AG04450 (cell line): ENCODE measurements around the gene RAP1GAP. TPM values are rescaled to one million over a fixed set of nuclear protein-coding genes. Genes with fewer than 3 reads are reported as not detected.
A peak's percentile ranks its signal among the peaks of the same experiment; 100 is the strongest.

Source experiments
- CTCF ChIA-PET: fragments of 300-600, 350-600 bp; formaldehyde crosslinking; extraction: SDS; loops from one replicate; lab custom pipeline; 2022; ENCODE audit warnings: antibody characterized with exemption, inconsistent platforms; lab: Charles Lee
- POLR2A ChIA-PET: fragments of 350-600 bp; formaldehyde crosslinking; extraction: SDS; loops from one replicate; lab custom pipeline; 2021; ENCODE audit warnings: antibody characterized with exemption, inconsistent platforms; lab: Yijun Ruan, JAX
- DNase-seq: peaks from one replicate; pipeline ENCODE4 v3.0.0-alpha.2; 2011; ENCODE audit warnings: low read depth, low spot score
- H3K27ac ChIP-seq: one replicate; pipeline ENCODE4 v1.5.1; 2012; ENCODE audit warnings: low read depth, low read length, control low read depth
- H3K27me3 ChIP-seq: one replicate; pipeline ENCODE4 v1.6.0; 2012; ENCODE audit warnings: low read length; ENCODE audit not compliant: control insufficient read depth, insufficient read depth
- H3K4me3 ChIP-seq: 2 replicates; pipeline ENCODE4 v1.5.1; 2011; ENCODE audit warnings: mild to moderate bottlenecking, low read depth, low read length, control low read depth
- H3K9me3 ChIP-seq: 2 replicates; pipeline ENCODE4 v1.5.1; 2012; ENCODE audit warnings: low read length; ENCODE audit not compliant: control insufficient read depth, insufficient read depth
- polyA minus RNA-seq: library from RNA; depleted of rRNA, polyadenylated mRNA; stranded (reverse); fragments of >200 nt; gene quantifications from 2 replicates; pipeline ENCODE4 v1.2.3, GENCODE V29; 2011; rRNA and poly(A)+ RNA removed
- polyA plus RNA-seq: library from polyadenylated mRNA; depleted of rRNA; stranded (reverse); fragments of >200 nt; gene quantifications from 2 replicates; pipeline ENCODE4 v1.2.3, GENCODE V29; 2011; rRNA removed
- TF ChIP-seq, protein P1 (sequence below): IDR thresholded peaks from 2 replicates; pipeline ENCODE4 v1.5.1; 2011; ENCODE audit warnings: low read depth, low read length, control low read depth, inconsistent platforms

The RAP1GAP gene
- polyA plus RNA-seq = 0.14 and 0.15 TPM in 2 replicates
- 0.56 and 0.69 TPM in 2 replicates for polyA minus RNA-seq

DNA sequence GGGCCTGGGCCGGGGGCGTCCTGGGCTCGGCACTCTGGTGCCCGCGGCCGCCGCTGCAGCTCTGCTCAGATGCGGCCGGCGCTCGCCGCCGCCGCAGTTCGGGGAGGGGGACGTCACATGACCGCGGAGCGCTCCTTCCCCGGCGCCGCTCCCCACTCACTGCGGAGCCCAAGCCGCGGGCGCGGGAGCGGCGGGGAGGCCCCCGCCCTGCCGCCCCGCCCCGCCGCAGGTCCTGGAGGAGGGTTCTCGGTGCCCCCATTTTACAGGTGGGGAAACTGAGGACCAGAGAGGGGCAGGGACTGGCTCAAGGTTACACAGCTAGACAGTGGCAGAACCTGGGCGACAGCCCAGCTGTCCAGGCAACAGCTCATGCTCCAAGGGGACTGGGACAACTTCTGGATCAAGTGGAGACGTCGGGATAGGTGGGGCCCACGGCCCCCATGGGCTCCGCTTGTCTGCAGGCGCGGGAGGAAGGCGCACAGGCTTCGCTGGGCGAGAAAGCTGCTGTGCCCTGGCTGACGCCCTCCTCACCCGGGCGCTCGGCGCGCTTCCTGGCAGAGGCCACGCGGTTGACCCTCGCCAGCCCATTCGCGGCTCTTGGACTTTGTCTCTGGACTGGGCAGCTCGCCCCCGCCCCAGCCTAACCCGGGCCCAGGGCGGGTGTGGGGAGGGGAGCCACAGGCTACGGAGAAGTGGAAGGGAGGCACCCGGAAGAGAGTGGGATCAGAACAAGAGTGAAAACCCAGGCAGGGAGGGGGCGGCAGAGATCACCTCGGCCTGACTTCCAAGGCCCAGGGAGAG, at the start of gene RAP1GAP:
RAP1GAP (minus strand) TSS at position 100 of the 801 bp plus-strand sequence. CDS start 49,325 bp downstream, outside the sequence.
- H3K9me3 ChIP-seq = no peaks in the 10 kb centered on the region
- TF ChIP-seq, protein P1, sequence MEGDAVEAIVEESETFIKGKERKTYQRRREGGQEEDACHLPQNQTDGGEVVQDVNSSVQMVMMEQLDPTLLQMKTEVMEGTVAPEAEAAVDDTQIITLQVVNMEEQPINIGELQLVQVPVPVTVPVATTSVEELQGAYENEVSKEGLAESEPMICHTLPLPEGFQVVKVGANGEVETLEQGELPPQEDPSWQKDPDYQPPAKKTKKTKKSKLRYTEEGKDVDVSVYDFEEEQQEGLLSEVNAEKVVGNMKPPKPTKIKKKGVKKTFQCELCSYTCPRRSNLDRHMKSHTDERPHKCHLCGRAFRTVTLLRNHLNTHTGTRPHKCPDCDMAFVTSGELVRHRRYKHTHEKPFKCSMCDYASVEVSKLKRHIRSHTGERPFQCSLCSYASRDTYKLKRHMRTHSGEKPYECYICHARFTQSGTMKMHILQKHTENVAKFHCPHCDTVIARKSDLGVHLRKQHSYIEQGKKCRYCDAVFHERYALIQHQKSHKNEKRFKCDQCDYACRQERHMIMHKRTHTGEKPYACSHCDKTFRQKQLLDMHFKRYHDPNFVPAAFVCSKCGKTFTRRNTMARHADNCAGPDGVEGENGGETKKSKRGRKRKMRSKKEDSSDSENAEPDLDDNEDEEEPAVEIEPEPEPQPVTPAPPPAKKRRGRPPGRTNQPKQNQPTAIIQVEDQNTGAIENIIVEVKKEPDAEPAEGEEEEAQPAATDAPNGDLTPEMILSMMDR = no peak; the same call in 1 of the 2 replicates
- peaks cover 59% of the 10 kb centered on the region for H3K27me3 ChIP-seq
- peak within 1 kb of the TSS; percentile 36 for H3K4me3 ChIP-seq
- no peak within 1 kb of the TSS for H3K27ac ChIP-seq
- ChIA-PET CTCF (no interaction called here), POLR2A (interaction anchor here (0.6 kb wide), 1 partner anchor 104 kb away, joined by 5 read pairs; no protein-coding TSS in a partner anchor)
- DNase-seq = no peak

DNA sequence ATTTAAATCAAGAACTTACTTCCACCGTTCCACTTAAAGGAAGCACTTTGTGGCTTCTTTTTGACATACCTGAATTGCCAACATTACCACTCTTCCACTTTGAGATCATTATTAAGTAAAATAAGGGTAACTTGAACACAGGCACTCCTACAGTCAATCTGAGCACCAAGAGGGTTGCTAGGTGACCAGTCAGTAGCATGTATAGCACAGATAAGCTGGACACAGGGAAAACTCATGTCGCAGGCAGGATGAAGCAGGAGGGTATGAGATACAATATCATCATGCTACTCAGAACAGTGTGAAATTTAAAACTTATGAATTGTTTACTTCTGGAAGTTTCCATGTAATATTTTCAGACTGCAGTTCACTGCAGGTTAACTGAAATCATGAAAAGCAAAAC, 47.0 kb upstream of the RAP1GAP start:
- Histone ChIP-seq H3K27ac (no peak overlapping the region), H3K4me3 (no peak overlapping the region), H3K9me3 (no peaks in the 10 kb centered on the region), H3K27me3 (no peaks in the 10 kb centered on the region)
- POLR2A ChIA-PET = no interaction called here
- CTCF ChIA-PET = no interaction called here
- TF ChIP-seq, protein P1 = no peak
- no peak for DNase-seq

DNA sequence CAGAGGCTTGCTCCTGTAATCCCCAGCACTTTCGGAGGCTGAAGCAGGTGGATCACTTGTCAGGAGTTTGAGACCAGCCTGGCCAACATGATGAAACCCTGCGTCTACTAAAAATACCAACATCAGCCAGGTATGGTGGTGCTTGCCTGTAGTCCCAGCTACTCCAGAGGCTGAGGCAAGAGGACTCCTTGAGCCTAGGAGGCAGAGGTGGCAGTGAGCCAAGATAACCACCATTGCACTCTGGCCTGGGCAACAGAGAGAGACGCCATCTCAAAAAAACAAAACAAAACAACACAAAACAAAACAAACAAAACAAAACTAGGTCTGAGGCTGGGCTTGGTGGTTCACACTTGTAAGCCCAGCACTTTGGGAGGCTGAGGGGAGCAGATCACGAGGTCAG, 38.7 kb upstream of the RAP1GAP start:
- Histone ChIP-seq H3K9me3 (no peaks in the 10 kb centered on the region), H3K27ac (no peak overlapping the region), H3K4me3 (no peak overlapping the region), H3K27me3 (no peaks in the 10 kb centered on the region)
- ChIA-PET CTCF (interaction anchor here (1.0 kb wide), 1 partner anchor 212 kb away, joined by 3 read pairs; no protein-coding TSS in a partner anchor), POLR2A (no interaction called here)
- no peak for DNase-seq
- TF ChIP-seq, protein P1 = no peak

DNA sequence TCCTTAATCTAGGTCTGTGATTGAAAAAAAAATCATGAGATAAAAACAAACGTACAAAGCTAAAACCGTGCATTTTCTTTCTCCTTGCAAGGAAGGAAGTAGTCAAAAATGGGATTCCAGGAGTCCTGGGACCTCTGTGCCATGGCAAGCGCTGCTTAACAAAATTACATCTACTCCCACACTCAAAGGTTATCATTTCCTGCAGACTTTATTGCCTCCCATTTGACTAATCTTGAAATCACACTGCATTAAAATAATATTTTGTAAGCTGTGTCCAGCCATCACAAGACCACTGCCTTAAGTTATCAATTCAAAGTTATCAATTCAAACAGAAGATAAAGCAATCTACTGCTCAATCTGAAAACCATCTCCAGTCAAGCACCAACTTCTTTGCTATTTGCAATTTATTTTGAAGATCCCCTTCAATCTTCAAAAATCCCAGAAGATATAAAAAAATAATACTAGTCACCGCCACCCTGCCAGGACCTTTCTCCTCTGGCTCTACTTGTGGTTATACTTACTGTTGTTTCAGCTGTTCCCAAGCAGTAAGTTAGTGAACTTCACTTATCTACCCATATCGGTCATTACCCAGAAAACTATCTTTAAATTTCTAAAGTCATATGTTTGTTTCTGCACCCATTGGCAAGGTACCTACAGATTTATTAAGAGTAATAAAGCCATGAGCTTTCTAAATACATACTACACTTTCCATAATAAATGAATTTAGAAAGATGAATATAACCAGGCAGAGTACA, 38.1 kb upstream of the RAP1GAP start:
- CTCF ChIA-PET = interaction anchor here (1.0 kb wide), 1 partner anchor 212 kb away, joined by 3 read pairs; no protein-coding TSS in a partner anchor
- no peaks in the 10 kb centered on the region for H3K9me3 ChIP-seq
- H3K27ac ChIP-seq = no peak overlapping the region
- H3K27me3 ChIP-seq = no peaks in the 10 kb centered on the region
- DNase-seq = no peak
- no peak overlapping the region for H3K4me3 ChIP-seq
- POLR2A ChIA-PET = no interaction called here
- TF ChIP-seq, protein P1 = no peak
